Mucosa of rectum (tissue), 2 donors: ENCODE results near the gene RCN1.
"Not testable (repeated sequence)": the region's sequence is repeated elsewhere in the genome, so short reads cannot be mapped to it uniquely, and the experiment has no call there.

ENCODE experiments used
- H3K27ac ChIP-seq, 2 donors: one replicate each; pipeline ENCODE4 v1.7.0; 2013; ENCODE audit warnings: inconsistent platforms in 2 of 2, low read depth in 2 of 2, low read length in 2 of 2
- H3K27me3 ChIP-seq, 2 donors: one replicate each; pipeline ENCODE4 v1.7.0; 2013; ENCODE audit warnings: low read length in 2 of 2; ENCODE audit not compliant: control insufficient read depth in 2 of 2, insufficient read depth in 2 of 2
- H3K36me3 ChIP-seq, 2 donors: one replicate each; pipeline ENCODE4 v1.7.0; 2013; ENCODE audit warnings: low read length in 2 of 2; ENCODE audit not compliant: control insufficient read depth in 2 of 2, insufficient read depth in 2 of 2
- H3K4me1 ChIP-seq, 2 donors: one replicate each; pipeline ENCODE4 v1.7.0; 2013; ENCODE audit warnings: low read length in 2 of 2, mild to moderate bottlenecking in 1 of 2; ENCODE audit not compliant: control insufficient read depth in 2 of 2, insufficient read depth in 2 of 2
- H3K4me3 ChIP-seq, 2 donors: one replicate each; pipeline ENCODE4 v1.7.0; 2013; ENCODE audit warnings: low read length in 2 of 2
- H3K9ac ChIP-seq, 2 donors: one replicate each; pipeline ENCODE4 v1.7.0; 2013; ENCODE audit warnings: low read length in 2 of 2, low read depth in 1 of 2, mild to moderate bottlenecking in 1 of 2
- H3K9me3 ChIP-seq, 2 donors: one replicate each; pipeline ENCODE4 v1.7.0; 2013; ENCODE audit warnings: low read length in 2 of 2; ENCODE audit not compliant: control insufficient read depth in 2 of 2
- donor health status: healthy.
- donor health status: Normal muscosa, but diverticular disease.

The RCN1 gene

GRCh38 chr11:32059686-32060462, 31.0 kb upstream of the RCN1 start:
- no peak overlapping the region for H3K4me3 ChIP-seq
- H3K9ac ChIP-seq: no peak overlapping the region
- H3K9me3 ChIP-seq: no peaks in the 10 kb centered on the region
- H3K36me3 ChIP-seq: no peaks in the 10 kb centered on the region
- H3K27me3 ChIP-seq: peaks cover 4 to 6% of the 10 kb centered on the region in 2 donors
- H3K4me1 ChIP-seq: no peaks in the 10 kb centered on the region
- no peak overlapping the region for H3K27ac ChIP-seq

GRCh38 chr11:32062540-32062939, 28.3 kb upstream of the RCN1 start:
- H3K36me3 ChIP-seq: no peaks in the 10 kb centered on the region
- H3K27ac ChIP-seq: no peak overlapping the region
- H3K4me3 ChIP-seq: no peak overlapping the region
- peaks cover 4% of the 10 kb centered on the region in 2 donors for H3K27me3 ChIP-seq
- no peaks in the 10 kb centered on the region for H3K9me3 ChIP-seq
- H3K4me1 ChIP-seq: no peaks in the 10 kb centered on the region
- no peak overlapping the region for H3K9ac ChIP-seq

GRCh38 chr11:32063031-32063430, 27.8 kb upstream of the RCN1 start:
- not testable (repeated sequence) for H3K4me1 ChIP-seq, H3K27me3 ChIP-seq, H3K36me3 ChIP-seq

GRCh38 chr11:32065865-32066629, 24.8 kb upstream of the RCN1 start:
- Histone ChIP-seq H3K4me1 (no peaks in the 10 kb centered on the region), H3K4me3 (no peak overlapping the region), H3K36me3 (no peaks in the 10 kb centered on the region), H3K9me3 (no peaks in the 10 kb centered on the region), H3K9ac (no peak overlapping the region), H3K27me3 (peaks cover 1 to 10% of the 10 kb centered on the region in 2 donors), H3K27ac (no peak overlapping the region)

More at GRCh38 chr11:32063031-32063430, 27.8 kb upstream of the RCN1 start:
- not testable (repeated sequence) for H3K27ac ChIP-seq, H3K9ac ChIP-seq, H3K9me3 ChIP-seq, H3K4me3 ChIP-seq

- H3K9me3 ChIP-seq: no peaks in the 10 kb centered on the region
- no peak overlapping the region for H3K27ac ChIP-seq
- H3K36me3 ChIP-seq: no peaks in the 10 kb centered on the region
- peaks cover 6 to 12% of the 10 kb centered on the region in 2 donors for H3K27me3 ChIP-seq
- no peak overlapping the region for H3K9ac ChIP-seq
- no peak overlapping the region for H3K4me3 ChIP-seq
- H3K4me1 ChIP-seq: no peaks in the 10 kb centered on the region
Measured at GRCh38 chr11:32068134-32068870, 22.6 kb upstream of the RCN1 start.

- no peaks in the 10 kb centered on the region for H3K4me1 ChIP-seq
- H3K27me3 ChIP-seq: peaks cover 6 to 10% of the 10 kb centered on the region in 2 donors
- no peak overlapping the region for H3K9ac ChIP-seq
- no peaks in the 10 kb centered on the region for H3K36me3 ChIP-seq
- no peak overlapping the region for H3K4me3 ChIP-seq
- no peaks in the 10 kb centered on the region for H3K9me3 ChIP-seq
- H3K27ac ChIP-seq: no peak overlapping the region
Measured at GRCh38 chr11:32069361-32070058, 21.4 kb upstream of the RCN1 start.

DNA sequence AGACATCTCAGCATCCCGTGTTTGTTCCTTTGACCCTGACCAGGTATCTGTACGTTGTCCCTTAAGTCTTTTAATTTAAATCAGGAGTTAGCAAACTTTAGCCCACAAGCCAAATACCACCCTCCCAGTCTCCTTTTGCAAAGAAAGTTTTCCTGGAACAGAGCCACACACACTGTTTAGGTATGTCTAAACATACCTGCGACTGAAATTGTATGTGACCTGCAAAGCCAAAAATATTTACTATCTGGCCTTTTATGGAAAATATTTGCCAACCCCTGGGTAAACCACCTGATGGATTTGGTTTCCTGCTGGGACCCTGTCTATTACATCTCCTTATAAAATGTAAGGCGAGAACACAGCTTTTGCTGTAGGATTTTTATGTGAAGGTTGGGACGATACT, 20.2 kb upstream of the RCN1 start:
- Histone ChIP-seq H3K4me1 (no peaks in the 10 kb centered on the region), H3K36me3 (no peaks in the 10 kb centered on the region), H3K9ac (no peak overlapping the region), H3K9me3 (no peaks in the 10 kb centered on the region), H3K27ac (no peak overlapping the region), H3K4me3 (no peak overlapping the region), H3K27me3 (peaks cover 6 to 13% of the 10 kb centered on the region in 2 donors)

GRCh38 chr11:32071811-32072210, 19.1 kb upstream of the RCN1 start:
- no peak overlapping the region for H3K9ac ChIP-seq
- no peaks in the 10 kb centered on the region for H3K36me3 ChIP-seq
- no peaks in the 10 kb centered on the region for H3K4me1 ChIP-seq
- H3K9me3 ChIP-seq: no peaks in the 10 kb centered on the region
- peaks cover 6 to 13% of the 10 kb centered on the region in 2 donors for H3K27me3 ChIP-seq
- no peak overlapping the region for H3K4me3 ChIP-seq
- no peak overlapping the region for H3K27ac ChIP-seq

DNA sequence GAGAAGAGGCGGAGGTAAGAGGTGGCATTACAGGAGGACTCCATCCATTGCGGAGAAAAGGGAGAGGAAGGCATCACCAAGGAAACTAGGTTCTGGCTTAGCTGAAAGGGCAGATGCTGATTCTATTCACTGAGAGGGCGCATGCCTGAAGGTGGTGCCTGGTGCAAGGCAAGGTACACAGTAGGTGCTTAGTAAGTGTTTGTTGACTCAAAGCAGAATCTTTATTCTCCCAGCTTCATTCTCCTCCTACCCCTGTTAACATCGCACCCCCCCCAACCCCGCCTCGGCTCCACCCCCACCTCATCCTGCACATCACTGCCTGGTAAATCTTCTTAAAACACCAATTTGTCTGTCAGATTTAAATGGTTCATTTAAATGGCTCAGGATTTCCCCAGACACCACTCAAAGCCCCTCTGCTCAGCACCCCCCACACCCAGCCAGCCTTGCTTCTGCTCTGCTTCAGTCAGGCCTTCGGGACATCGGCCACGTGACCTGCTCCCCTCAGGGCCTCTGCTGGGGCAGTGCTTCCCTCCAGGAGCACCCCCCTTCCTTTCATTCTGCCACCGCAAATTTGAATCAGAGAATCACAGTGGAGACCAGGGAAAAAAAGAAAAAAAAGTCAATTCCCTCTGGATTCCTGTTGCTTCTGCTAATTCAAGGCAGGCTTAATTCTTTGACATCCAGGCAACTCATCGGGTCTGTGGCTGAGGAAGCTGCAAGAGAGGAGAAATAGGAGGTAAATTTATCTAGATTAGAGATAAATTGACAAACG, 17.8 kb upstream of the RCN1 start:
- no peaks in the 10 kb centered on the region for H3K4me1 ChIP-seq
- H3K9ac ChIP-seq: no peak overlapping the region
- no peak overlapping the region for H3K4me3 ChIP-seq
- H3K9me3 ChIP-seq: no peaks in the 10 kb centered on the region
- H3K27ac ChIP-seq: no peak overlapping the region
- H3K27me3 ChIP-seq: peaks cover 6 to 13% of the 10 kb centered on the region in 2 donors
- no peaks in the 10 kb centered on the region for H3K36me3 ChIP-seq
